SK-N-SH treated with all-trans-retinoic acid at 6 μM for 48 hours (cell line): ENCODE results near the gene PSMG4.

Experiments
- ATAC-seq: fragments of 200-7000 bp; cut with Tn5 transposase; 3 replicates; pipeline ENCODE4 v1.9.1; 2020; ENCODE audit warnings: mild to moderate bottlenecking, moderate library complexity
- ARNTL ChIP-seq: fragments of 450-650 bp; formaldehyde crosslinking; IDR thresholded peaks from 2 replicates; pipeline ENCODE4 v1.5.0; 2020; ENCODE audit warnings: low read depth, mild to moderate bottlenecking, moderate library complexity, borderline replicate concordance
- BACH2 ChIP-seq: fragments of 250-450 bp; sonication (Bioruptor Pico); IDR thresholded peaks from 2 replicates; pipeline ENCODE4 v1.9.0; 2021; ENCODE audit warnings: mild to moderate bottlenecking, borderline replicate concordance
- CREB5 ChIP-seq: fragments of 250-450 bp; sonication (Bioruptor Pico); IDR thresholded peaks from 2 replicates; pipeline ENCODE4 v1.5.1; 2020; ENCODE audit warnings: low read depth, mild to moderate bottlenecking, moderate library complexity
- CSRNP3 ChIP-seq: fragments of 250-450 bp; sonication (Bioruptor Pico); IDR thresholded peaks from 2 replicates; pipeline ENCODE4 v1.5.1; 2021; ENCODE audit warnings: mild to moderate bottlenecking, moderate library complexity
- ISL1 ChIP-seq: fragments of 250-450 bp; sonication (Bioruptor Pico); IDR thresholded peaks from 2 replicates; pipeline ENCODE4 v2.1.2; 2022; ENCODE audit warnings: mild to moderate bottlenecking, moderate library complexity
- OSR1 ChIP-seq: fragments of 250-450 bp; sonication (Bioruptor Pico); IDR thresholded peaks from 2 replicates; pipeline ENCODE4 v1.8.0; 2022; ENCODE audit warnings: moderate library complexity, mild to moderate bottlenecking, inconsistent platforms
- PATZ1 ChIP-seq: fragments of 250-450 bp; sonication (Bioruptor Pico); IDR thresholded peaks from 2 replicates; pipeline ENCODE4 v1.8.0; 2020; ENCODE audit warnings: mild to moderate bottlenecking, moderate library complexity, borderline replicate concordance
- POU6F1 ChIP-seq: fragments of 250-450 bp; sonication (Bioruptor Pico); IDR thresholded peaks from 2 replicates; pipeline ENCODE4 v1.8.0; 2021; ENCODE audit warnings: low read depth, mild to moderate bottlenecking, moderate library complexity, borderline replicate concordance
- PPARA ChIP-seq: fragments of 250-450 bp; sonication (Bioruptor Pico); IDR thresholded peaks from 2 replicates; pipeline ENCODE4 v1.5.0; 2020; ENCODE audit warnings: mild to moderate bottlenecking, borderline replicate concordance
- RARB ChIP-seq: fragments of 250-450 bp; sonication (Bioruptor Pico); IDR thresholded peaks from 2 replicates; pipeline ENCODE4 v1.8.0; 2021; ENCODE audit warnings: mild to moderate bottlenecking, moderate library complexity
- SNAI2 ChIP-seq: fragments of 250-450 bp; sonication (Bioruptor Pico); IDR thresholded peaks from 2 replicates; pipeline ENCODE4 v1.5.0; 2020; ENCODE audit warnings: mild to moderate bottlenecking, moderate library complexity
- TOX ChIP-seq: fragments of 250-450 bp; sonication (Bioruptor Pico); IDR thresholded peaks from 2 replicates; pipeline ENCODE4 v1.8.0; 2021; ENCODE audit warnings: mild to moderate bottlenecking, moderate library complexity, borderline replicate concordance
- ZFP3 ChIP-seq: fragments of 250-450 bp; sonication (Bioruptor Pico); IDR thresholded peaks from 2 replicates; pipeline ENCODE4 v1.5.0; 2020; ENCODE audit warnings: mild to moderate bottlenecking, moderate library complexity
- ZFP30 ChIP-seq: fragments of 450-650 bp; formaldehyde crosslinking; IDR thresholded peaks from 2 replicates; pipeline ENCODE4 v1.5.0; 2022; ENCODE audit warnings: mild to moderate bottlenecking, moderate library complexity
- ZNF565 ChIP-seq: fragments of 450-650 bp; formaldehyde crosslinking; conservative IDR thresholded peaks from 2 replicates; pipeline ENCODE4 v1.5.0; 2020; ENCODE audit warnings: low read depth, mild to moderate bottlenecking, moderate library complexity
- ZNF70 ChIP-seq: fragments of 450-650 bp; formaldehyde crosslinking; IDR thresholded peaks from 2 replicates; pipeline ENCODE4 v1.5.0; 2020; ENCODE audit warnings: mild to moderate bottlenecking, moderate library complexity

Gene PSMG4

GRCh38 chr6:3210024-3210610 lies 48.6 kb upstream of the PSMG4 start (continued):
- no peak for TF ChIP-seq PATZ1
- no peak for TF ChIP-seq ARNTL
- TF ChIP-seq SNAI2: no peak

GRCh38 chr6:3211681-3212080 lies 47.1 kb upstream of the PSMG4 start:
- no peak for TF ChIP-seq ZFP30 (CRISPR knock-in tag)
- no peak for TF ChIP-seq RARB
- no peak for TF ChIP-seq CREB5
- TF ChIP-seq POU6F1 (CRISPR knock-in tag): no peak
- peak; percentile 28 for ATAC-seq

GRCh38 chr6:3212261-3212660 lies 46.5 kb upstream of the PSMG4 start:
- no peak for ATAC-seq
- no peak for TF ChIP-seq RARB
- TF ChIP-seq ZFP3 (CRISPR knock-in tag): no peak
- no peak for TF ChIP-seq ISL1 (CRISPR knock-in tag)
- TF ChIP-seq PPARA: no peak
- no peak for TF ChIP-seq POU6F1 (CRISPR knock-in tag)
- no peak for TF ChIP-seq PATZ1
- no peak for TF ChIP-seq OSR1 (CRISPR knock-in tag)
- no peak for TF ChIP-seq ARNTL
- TF ChIP-seq ZNF565 (CRISPR knock-in tag): no peak
- TF ChIP-seq CSRNP3 (CRISPR knock-in tag): no peak
- TF ChIP-seq BACH2 (CRISPR knock-in tag): no peak
- TF ChIP-seq CREB5: no peak
- no peak for TF ChIP-seq SNAI2
- TF ChIP-seq TOX (CRISPR knock-in tag): no peak

GRCh38 chr6:3213334-3213695 lies 45.4 kb upstream of the PSMG4 start:
- ATAC-seq: no peak
- TF ChIP-seq PATZ1 (no peak), SNAI2 (no peak), PPARA (no peak), ZNF70 (CRISPR knock-in tag) (no peak), ZFP30 (CRISPR knock-in tag) (no peak), BACH2 (CRISPR knock-in tag) (no peak)
- TF ChIP-seq, all 23 proteins: peak for 0
